ENCODE measurements around the gene CLSTN1. TPM values are rescaled to one million over a fixed set of nuclear protein-coding genes. Genes with fewer than 3 reads are reported as not detected.

The CLSTN1 gene
- polyA plus RNA-seq, 1 of the 3 experiments (the other 2 are of a cell fraction): 59.6 TPM

DNA sequence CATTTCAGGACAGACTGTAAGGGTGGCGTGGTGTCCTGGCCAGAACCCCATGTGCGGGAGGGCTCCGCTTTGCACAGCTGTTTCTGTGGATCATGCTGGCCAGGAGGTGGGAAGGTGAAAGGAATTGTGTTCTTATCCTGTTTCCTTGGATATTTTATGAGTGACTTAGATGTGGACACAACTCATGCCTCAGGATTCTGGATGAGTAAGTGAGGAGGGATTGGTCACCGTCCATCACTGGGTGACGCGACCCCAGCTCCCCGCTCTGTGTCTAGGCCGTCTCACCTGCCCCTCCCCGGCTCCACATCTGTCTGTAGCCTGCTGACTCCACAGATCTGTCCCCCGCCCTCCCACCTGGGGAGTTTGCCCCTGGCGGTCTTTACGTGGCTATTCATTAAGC lies 123.4 kb downstream of the CLSTN1 start (continued):
- TF ChIP-seq, protein P1, sequence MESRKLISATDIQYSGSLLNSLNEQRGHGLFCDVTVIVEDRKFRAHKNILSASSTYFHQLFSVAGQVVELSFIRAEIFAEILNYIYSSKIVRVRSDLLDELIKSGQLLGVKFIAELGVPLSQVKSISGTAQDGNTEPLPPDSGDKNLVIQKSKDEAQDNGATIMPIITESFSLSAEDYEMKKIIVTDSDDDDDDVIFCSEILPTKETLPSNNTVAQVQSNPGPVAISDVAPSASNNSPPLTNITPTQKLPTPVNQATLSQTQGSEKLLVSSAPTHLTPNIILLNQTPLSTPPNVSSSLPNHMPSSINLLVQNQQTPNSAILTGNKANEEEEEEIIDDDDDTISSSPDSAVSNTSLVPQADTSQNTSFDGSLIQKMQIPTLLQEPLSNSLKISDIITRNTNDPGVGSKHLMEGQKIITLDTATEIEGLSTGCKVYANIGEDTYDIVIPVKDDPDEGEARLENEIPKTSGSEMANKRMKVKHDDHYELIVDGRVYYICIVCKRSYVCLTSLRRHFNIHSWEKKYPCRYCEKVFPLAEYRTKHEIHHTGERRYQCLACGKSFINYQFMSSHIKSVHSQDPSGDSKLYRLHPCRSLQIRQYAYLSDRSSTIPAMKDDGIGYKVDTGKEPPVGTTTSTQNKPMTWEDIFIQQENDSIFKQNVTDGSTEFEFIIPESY (IDR thresholded peaks at IDR 0.05; ENCODE audit: borderline replicate concordance, low read depth): no peak
- TF ChIP-seq, protein P2, sequence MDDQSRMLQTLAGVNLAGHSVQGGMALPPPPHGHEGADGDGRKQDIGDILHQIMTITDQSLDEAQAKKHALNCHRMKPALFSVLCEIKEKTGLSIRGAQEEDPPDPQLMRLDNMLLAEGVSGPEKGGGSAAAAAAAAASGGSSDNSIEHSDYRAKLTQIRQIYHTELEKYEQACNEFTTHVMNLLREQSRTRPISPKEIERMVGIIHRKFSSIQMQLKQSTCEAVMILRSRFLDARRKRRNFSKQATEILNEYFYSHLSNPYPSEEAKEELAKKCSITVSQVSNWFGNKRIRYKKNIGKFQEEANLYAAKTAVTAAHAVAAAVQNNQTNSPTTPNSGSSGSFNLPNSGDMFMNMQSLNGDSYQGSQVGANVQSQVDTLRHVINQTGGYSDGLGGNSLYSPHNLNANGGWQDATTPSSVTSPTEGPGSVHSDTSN (IDR thresholded peaks at IDR 0.05): peak; percentile 60
- TF ChIP-seq, protein P3, sequence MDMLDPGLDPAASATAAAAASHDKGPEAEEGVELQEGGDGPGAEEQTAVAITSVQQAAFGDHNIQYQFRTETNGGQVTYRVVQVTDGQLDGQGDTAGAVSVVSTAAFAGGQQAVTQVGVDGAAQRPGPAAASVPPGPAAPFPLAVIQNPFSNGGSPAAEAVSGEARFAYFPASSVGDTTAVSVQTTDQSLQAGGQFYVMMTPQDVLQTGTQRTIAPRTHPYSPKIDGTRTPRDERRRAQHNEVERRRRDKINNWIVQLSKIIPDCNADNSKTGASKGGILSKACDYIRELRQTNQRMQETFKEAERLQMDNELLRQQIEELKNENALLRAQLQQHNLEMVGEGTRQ (IDR thresholded peaks at IDR 0.05; ENCODE audit: borderline replicate concordance, low read depth, low read length): no peak
- TF ChIP-seq RXRA (IDR thresholded peaks at IDR 0.05; ENCODE audit: borderline replicate concordance, low read depth) (no peak), FOXJ3 (CRISPR knock-in tag; IDR thresholded peaks at IDR 0.05) (no peak), POLR2AphosphoS5 (IDR thresholded peaks at IDR 0.05; ENCODE audit: low read depth, low read length) (no peak), RFX5 (IDR thresholded peaks at IDR 0.05; ENCODE audit: low read length) (no peak), YY1 (IDR thresholded peaks at IDR 0.05; ENCODE audit: low read depth) (no peak), NRF1 (IDR thresholded peaks at IDR 0.05; ENCODE audit: low read depth, low read length) (no peak), GATA2 (CRISPR knock-in tag; IDR thresholded peaks at IDR 0.05) (no peak)

DNA sequence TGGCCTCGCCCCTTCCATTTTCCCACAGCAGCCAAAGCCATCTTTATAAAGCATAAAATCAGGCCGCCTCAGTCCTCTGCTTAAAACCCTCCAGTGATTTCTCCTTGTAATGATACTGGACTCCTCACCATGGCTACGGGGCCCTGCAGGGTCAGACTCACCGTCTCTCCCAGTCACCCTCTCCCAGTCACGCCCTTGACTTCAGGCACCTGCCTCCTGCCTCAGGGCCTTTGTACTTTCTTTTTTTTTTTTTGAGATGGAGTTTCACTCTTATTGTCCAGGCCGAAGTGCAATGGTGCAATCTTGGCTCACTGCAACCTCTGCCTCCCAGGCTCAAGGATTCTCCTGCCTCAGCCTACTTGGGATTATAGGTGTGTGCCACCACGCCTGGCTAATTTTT lies 124.4 kb downstream of the CLSTN1 start:
- H3K9me2 ChIP-seq: no peaks in the 10 kb centered on the region
- 88% methylated on average over 7 of the region's 7 CpGs for WGBS (ENCODE audit: low lambda C conversion rate)
- no peak overlapping the region for H3K4me2 ChIP-seq
- no peaks in the 10 kb centered on the region; a peak in 1 of 4 replicates for H3K4me1 ChIP-seq (ENCODE audit: control insufficient read depth in 1 of 2, insufficient read depth in 2 of 2, low read depth in 1 of 2, low read length in 1 of 2)
- H3K27me3 ChIP-seq (ENCODE audit: insufficient read depth): no peaks in the 10 kb centered on the region
- H3K9me3 ChIP-seq: no peaks in the 10 kb centered on the region
- no peaks in the 10 kb centered on the region for H4K20me1 ChIP-seq (ENCODE audit: insufficient read depth)
- no peak overlapping the region for H3K9ac ChIP-seq
- CTCF ChIA-PET: interaction anchor here (1.2 to 1.3 kb wide), 2 partner anchors 22 to 72 kb away, joined by 4 to 5 read pairs; no protein-coding TSS in a partner anchor
- no peak for DNase-seq
- no peaks in the 10 kb centered on the region for H3K79me2 ChIP-seq (ENCODE audit: insufficient read depth)
- no peaks in the 10 kb centered on the region for H3K36me3 ChIP-seq (replicated peaks in 1 of 2; ENCODE audit: control insufficient read depth in 1 of 2, insufficient read depth in 2 of 2, low read length in 1 of 2)
- peaks cover 7% of the 10 kb centered on the region for H3F3A ChIP-seq (replicated peaks; ENCODE audit: insufficient read depth)
- no peak for TF ChIP-seq NRF1 (IDR thresholded peaks at IDR 0.05; ENCODE audit: low read depth, low read length)
- no peak for TF ChIP-seq CHD2 (IDR thresholded peaks at IDR 0.05; ENCODE audit: low read length, partially characterized antibody)
- TF ChIP-seq, protein P4, sequence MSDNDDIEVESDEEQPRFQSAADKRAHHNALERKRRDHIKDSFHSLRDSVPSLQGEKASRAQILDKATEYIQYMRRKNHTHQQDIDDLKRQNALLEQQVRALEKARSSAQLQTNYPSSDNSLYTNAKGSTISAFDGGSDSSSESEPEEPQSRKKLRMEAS (IDR thresholded peaks at IDR 0.05; ENCODE audit: low read depth): no peak
- TF ChIP-seq, protein P1 (IDR thresholded peaks at IDR 0.05; ENCODE audit: borderline replicate concordance, low read depth): no peak
- TF ChIP-seq RFX5 (IDR thresholded peaks at IDR 0.05; ENCODE audit: low read length): no peak
- no peak for TF ChIP-seq NFIC (IDR thresholded peaks at IDR 0.05; ENCODE audit: borderline replicate concordance)
- TF ChIP-seq, protein P5, sequence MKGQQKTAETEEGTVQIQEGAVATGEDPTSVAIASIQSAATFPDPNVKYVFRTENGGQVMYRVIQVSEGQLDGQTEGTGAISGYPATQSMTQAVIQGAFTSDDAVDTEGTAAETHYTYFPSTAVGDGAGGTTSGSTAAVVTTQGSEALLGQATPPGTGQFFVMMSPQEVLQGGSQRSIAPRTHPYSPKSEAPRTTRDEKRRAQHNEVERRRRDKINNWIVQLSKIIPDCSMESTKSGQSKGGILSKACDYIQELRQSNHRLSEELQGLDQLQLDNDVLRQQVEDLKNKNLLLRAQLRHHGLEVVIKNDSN (IDR thresholded peaks at IDR 0.05; ENCODE audit: borderline replicate concordance, low read depth): no peak
- TF ChIP-seq RXRA (IDR thresholded peaks at IDR 0.05; ENCODE audit: borderline replicate concordance, low read depth): no peak
- no peak for TF ChIP-seq RAD21 (IDR thresholded peaks at IDR 0.05; ENCODE audit: low read length)
- TF ChIP-seq, protein P3 (IDR thresholded peaks at IDR 0.05; ENCODE audit: borderline replicate concordance, low read depth, low read length): no peak
- TF ChIP-seq, protein P6, sequence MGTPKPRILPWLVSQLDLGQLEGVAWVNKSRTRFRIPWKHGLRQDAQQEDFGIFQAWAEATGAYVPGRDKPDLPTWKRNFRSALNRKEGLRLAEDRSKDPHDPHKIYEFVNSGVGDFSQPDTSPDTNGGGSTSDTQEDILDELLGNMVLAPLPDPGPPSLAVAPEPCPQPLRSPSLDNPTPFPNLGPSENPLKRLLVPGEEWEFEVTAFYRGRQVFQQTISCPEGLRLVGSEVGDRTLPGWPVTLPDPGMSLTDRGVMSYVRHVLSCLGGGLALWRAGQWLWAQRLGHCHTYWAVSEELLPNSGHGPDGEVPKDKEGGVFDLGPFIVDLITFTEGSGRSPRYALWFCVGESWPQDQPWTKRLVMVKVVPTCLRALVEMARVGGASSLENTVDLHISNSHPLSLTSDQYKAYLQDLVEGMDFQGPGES (IDR thresholded peaks at IDR 0.05; ENCODE audit: low read depth, low read length): no peak
- no peak for TF ChIP-seq FOXM1 (IDR thresholded peaks at IDR 0.05; ENCODE audit: low read depth)
- no peak overlapping the region for H3K4me3 ChIP-seq (ENCODE audit: low read depth in 2 of 2, low read length in 1 of 2)
- H3K27ac ChIP-seq (ENCODE audit: low read depth in 2 of 2, low read length in 1 of 2): peak overlapping the region in 1 of 2 experiments; percentile 72; a peak in 2 of 4 replicates
- POLR2A ChIA-PET: no interaction called here
- no peak overlapping the region for H2AFZ ChIP-seq (ENCODE audit: low read depth)

Measured in SK-N-SH (cell line).